OCI-LY3 (cell line): ENCODE results near the gene PRPF19.
A peak's percentile ranks its signal among the peaks of the same experiment; 100 is the strongest.

ENCODE experiments used
- H2AFZ ChIP-seq: fragments of 200-600, 300-600 bp; shearing (Covaris generic); 2 replicates; pipeline ENCODE4 v1.6.0; 2014; ENCODE audit warnings: antibody characterized with exemption, low read depth, low read length
- H3K27ac ChIP-seq: fragments of 200-600, 300-600 bp; sonication (generic); 2 replicates; pipeline ENCODE4 v1.5.1; 2014; ENCODE audit warnings: mild to moderate bottlenecking, low read length, moderate library complexity, mixed read lengths
- H3K27me3 ChIP-seq: fragments of 200-600, 300-600 bp; sonication (generic); 2 replicates; pipeline ENCODE4 v1.6.1; 2014; ENCODE audit warnings: low read depth, low read length, mixed read lengths
- H3K36me3 ChIP-seq: fragments of 200-600, 300-600 bp; sonication (generic); replicated peaks from 2 replicates; pipeline ENCODE3; 2014; ENCODE audit warnings: low read depth, low read length, mixed read lengths
- H3K4me1 ChIP-seq: fragments of 300-600, 200-600 bp; sonication (generic); 2 replicates; pipeline ENCODE4 v1.6.1; 2014; ENCODE audit warnings: low read length, mixed read lengths
- H3K4me2 ChIP-seq: fragments of 200-600, 300-600 bp; sonication (generic); 2 replicates; pipeline ENCODE4 v1.6.1; 2014; ENCODE audit warnings: low read length, mixed read lengths
- H3K4me3 ChIP-seq: fragments of 300-600, 200-600 bp; sonication (generic); 2 replicates; pipeline ENCODE4 v1.5.1; 2014; ENCODE audit warnings: antibody characterized with exemption, mild to moderate bottlenecking, low read length, moderate library complexity
- H3K79me2 ChIP-seq: fragments of 300-600, 200-600 bp; shearing (Covaris generic); 2 replicates; pipeline ENCODE4 v1.6.1; 2014; ENCODE audit warnings: mild to moderate bottlenecking, low read length, mixed read lengths
- H3K9ac ChIP-seq: fragments of 300-600, 200-600 bp; shearing (Covaris generic); 2 replicates; pipeline ENCODE4 v1.6.0; 2014; ENCODE audit warnings: mild to moderate bottlenecking, low read length, moderate library complexity
- H3K9me3 ChIP-seq: fragments of 200-600, 300-600 bp; shearing (Covaris generic); 2 replicates; pipeline ENCODE4 v1.6.1; 2014; ENCODE audit warnings: low read length, mixed read lengths; ENCODE audit not compliant: insufficient read depth
- H4K20me1 ChIP-seq: fragments of 200-600, 300-600 bp; sonication (generic); 2 replicates; pipeline ENCODE4 v1.6.1; 2016; ENCODE audit warnings: low read length, mixed read lengths; ENCODE audit not compliant: insufficient read depth
- CTCF ChIP-seq: fragments of 200-600, 300-600 bp; sonication (generic); IDR thresholded peaks from 2 replicates; pipeline ENCODE4 v1.5.1; 2014; ENCODE audit warnings: antibody characterized with exemption, low read length, low read depth
- EZH2phosphoT487 ChIP-seq: fragments of 200-600 bp; shearing (Covaris generic); IDR thresholded peaks from 2 replicates; pipeline ENCODE4 v1.6.1; 2018; ENCODE audit warnings: antibody characterized with exemption, mixed run types, low read depth

Gene PRPF19

GRCh38 chr11:60913793-60914632, 7.6 kb upstream of the PRPF19 start, which contains the start of gene TMEM109:
Gene TMEM109 (plus strand): TSS chr11:60914158. CDS start chr11:60919694, 5,536 bp downstream.
- H3K27ac ChIP-seq: peak within 1 kb of the TSS; percentile 86
- H3K79me2 ChIP-seq: peaks cover 52% of the 10 kb centered on the region

GRCh38 chr11:60912851-60913528, 6.6 kb upstream of the PRPF19 start:
- peaks cover 4% of the 10 kb centered on the region; the same call in 1 of the 2 replicates for H3K27me3 ChIP-seq
- peak overlapping the region; percentile 98 for H3K4me2 ChIP-seq
- peaks cover 22% of the 10 kb centered on the region for H4K20me1 ChIP-seq
- peaks cover 30% of the 10 kb centered on the region for H3K36me3 ChIP-seq
- peak overlapping the region; percentile 84 for H3K4me3 ChIP-seq
- peaks cover 70% of the 10 kb centered on the region for H3K4me1 ChIP-seq
- peak overlapping the region; percentile 91 for H3K9ac ChIP-seq
- peak overlapping the region; percentile 97 for H2AFZ ChIP-seq
- TF ChIP-seq EZH2phosphoT487: no peak
- TF ChIP-seq CTCF: no peak
- H3K79me2 ChIP-seq: peaks cover 42% of the 10 kb centered on the region
- H3K27ac ChIP-seq: peak overlapping the region; percentile 86
- peaks cover 10% of the 10 kb centered on the region for H3K9me3 ChIP-seq

More at GRCh38 chr11:60913793-60914632, 7.6 kb upstream of the PRPF19 start, which contains the start of gene TMEM109:
- Histone ChIP-seq H3K9ac (peak within 1 kb of the TSS; percentile 91), H3K4me1 (peaks cover 74% of the 10 kb centered on the region), H3K4me2 (peak within 1 kb of the TSS; percentile 98), H3K36me3 (peaks cover 35% of the 10 kb centered on the region), H4K20me1 (peaks cover 32% of the 10 kb centered on the region), H3K9me3 (peaks cover 5% of the 10 kb centered on the region), H2AFZ (peak within 1 kb of the TSS; percentile 97), H3K27me3 (peaks cover 4% of the 10 kb centered on the region; the same call in 1 of the 2 replicates), H3K4me3 (peak within 1 kb of the TSS; percentile 84)
- TF ChIP-seq CTCF (no peak), EZH2phosphoT487 (no peak)

GRCh38 chr11:60912223-60912850, 6.0 kb upstream of the PRPF19 start:
- Histone ChIP-seq H3K27ac (no peak overlapping the region), H3K9ac (no peak overlapping the region), H3K27me3 (peaks cover 4% of the 10 kb centered on the region; the same call in 1 of the 2 replicates), H3K36me3 (peaks cover 25% of the 10 kb centered on the region), H3K4me3 (no peak overlapping the region), H2AFZ (no peak overlapping the region), H4K20me1 (peaks cover 16% of the 10 kb centered on the region), H3K4me1 (peaks cover 72% of the 10 kb centered on the region), H3K4me2 (no peak overlapping the region), H3K79me2 (peaks cover 35% of the 10 kb centered on the region), H3K9me3 (peaks cover 10% of the 10 kb centered on the region)
- TF ChIP-seq CTCF: no peak
- no peak for TF ChIP-seq EZH2phosphoT487
